Measurements from ENCODE around the gene ENPP1.
A peak's percentile ranks its signal among the peaks of the same experiment; 100 is the strongest.
"Not testable (repeated sequence)": the region's sequence is repeated elsewhere in the genome, so short reads cannot be mapped to it uniquely, and the experiment has no call there.

The ENPP1 gene

GRCh38 chr6:131851049-131851769, 43.4 kb downstream of the ENPP1 start:
- no peak overlapping the region for H2AFZ ChIP-seq
- no peak overlapping the region for H3K4me2 ChIP-seq (ENCODE audit: low read length)
- H3K4me3 ChIP-seq (ENCODE audit: low read depth, low read length): no peak overlapping the region
- peaks cover 5% of the 10 kb centered on the region for H3K79me2 ChIP-seq
- no peak overlapping the region for H3K27ac ChIP-seq
- H3K27me3 ChIP-seq (ENCODE audit: control insufficient read depth, insufficient read depth, low read length): no peaks in the 10 kb centered on the region
- H3K9ac ChIP-seq: no peak overlapping the region
- TF ChIP-seq CTCF (IDR thresholded peaks at IDR 0.05): no peak
- no peaks in the 10 kb centered on the region for H3K4me1 ChIP-seq
- no peaks in the 10 kb centered on the region for H3K36me3 ChIP-seq (ENCODE audit: control insufficient read depth, insufficient read depth, low read length)
- no peaks in the 10 kb centered on the region for H3K9me3 ChIP-seq (ENCODE audit: control insufficient read depth, low read length)

- no peak for TF ChIP-seq CTCF (IDR thresholded peaks at IDR 0.05)
- no peaks in the 10 kb centered on the region for H3K9me3 ChIP-seq (ENCODE audit: control insufficient read depth, low read length)
- no peak overlapping the region for H3K27ac ChIP-seq
- H3K4me2 ChIP-seq (ENCODE audit: low read length): no peak overlapping the region
- no peak overlapping the region for H2AFZ ChIP-seq
- H3K27me3 ChIP-seq (ENCODE audit: control insufficient read depth, insufficient read depth, low read length): no peaks in the 10 kb centered on the region
- H3K4me1 ChIP-seq: no peaks in the 10 kb centered on the region
- H3K4me3 ChIP-seq (ENCODE audit: low read depth, low read length): no peak overlapping the region
- H3K79me2 ChIP-seq: peaks cover 2% of the 10 kb centered on the region
- H3K36me3 ChIP-seq (ENCODE audit: control insufficient read depth, insufficient read depth, low read length): no peaks in the 10 kb centered on the region
- H3K9ac ChIP-seq: no peak overlapping the region
These were observed 44.4 kb downstream of the ENPP1 start for GRCh38 chr6:131852200-131852599.

GRCh38 chr6:131854803-131855202, 47.0 kb downstream of the ENPP1 start:
- no peak overlapping the region for H3K4me2 ChIP-seq (ENCODE audit: low read length)
- peaks cover 14% of the 10 kb centered on the region for H3K4me1 ChIP-seq
- H3K9me3 ChIP-seq (ENCODE audit: control insufficient read depth, low read length): no peaks in the 10 kb centered on the region
- H3K27ac ChIP-seq: no peak overlapping the region
- no peaks in the 10 kb centered on the region for H3K27me3 ChIP-seq (ENCODE audit: control insufficient read depth, insufficient read depth, low read length)
- no peak overlapping the region for H3K4me3 ChIP-seq (ENCODE audit: low read depth, low read length)
- no peaks in the 10 kb centered on the region for H3K79me2 ChIP-seq
- no peak overlapping the region for H2AFZ ChIP-seq
- H3K9ac ChIP-seq: no peak overlapping the region
- H3K36me3 ChIP-seq (ENCODE audit: control insufficient read depth, insufficient read depth, low read length): no peaks in the 10 kb centered on the region
- TF ChIP-seq CTCF (IDR thresholded peaks at IDR 0.05): no peak

- H3K79me2 ChIP-seq: no peaks in the 10 kb centered on the region
- H3K27me3 ChIP-seq (ENCODE audit: control insufficient read depth, insufficient read depth, low read length): no peaks in the 10 kb centered on the region
- no peak overlapping the region for H3K4me2 ChIP-seq (ENCODE audit: low read length)
- H3K4me1 ChIP-seq: peaks cover 31% of the 10 kb centered on the region
- H3K9me3 ChIP-seq (ENCODE audit: control insufficient read depth, low read length): no peaks in the 10 kb centered on the region
- H3K27ac ChIP-seq: peak overlapping the region; percentile 66
- no peak overlapping the region for H3K4me3 ChIP-seq (ENCODE audit: low read depth, low read length)
- H2AFZ ChIP-seq: peak overlapping the region; percentile 14
- TF ChIP-seq CTCF (IDR thresholded peaks at IDR 0.05): no peak
- no peak overlapping the region for H3K9ac ChIP-seq
- no peaks in the 10 kb centered on the region for H3K36me3 ChIP-seq (ENCODE audit: control insufficient read depth, insufficient read depth, low read length)
These were observed 51.1 kb downstream of the ENPP1 start for GRCh38 chr6:131858765-131859415.

- H3K79me2 ChIP-seq; H3K4me2 ChIP-seq (ENCODE audit: low read length): not testable (repeated sequence)
- peak overlapping the region; percentile 66 for H3K27ac ChIP-seq
These were observed 51.8 kb downstream of the ENPP1 start for GRCh38 chr6:131859658-131860057.

More at GRCh38 chr6:131859658-131860057, 51.8 kb downstream of the ENPP1 start:
- Histone ChIP-seq H2AFZ (peak overlapping the region; percentile 35), H3K4me1 (peaks cover 31% of the 10 kb centered on the region)
- not testable (repeated sequence) for H3K9me3 ChIP-seq (ENCODE audit: control insufficient read depth, low read length); H3K36me3 ChIP-seq (ENCODE audit: control insufficient read depth, insufficient read depth, low read length); H3K27me3 ChIP-seq (ENCODE audit: control insufficient read depth, insufficient read depth, low read length); H3K4me3 ChIP-seq (ENCODE audit: low read depth, low read length); H3K9ac ChIP-seq
